Stimulated activated CD4-positive, alpha-beta T cell treated with anti-CD3 and anti-CD28 coated beads, Interleukin-12 subunit alpha, Interleukin-12 subunit beta, amount 100 ng/mL, for 4 hours (primary cell): ENCODE data around the gene IL9.
"Not testable (repeated sequence)": the region's sequence is repeated elsewhere in the genome, so short reads cannot be mapped to it uniquely, and the experiment has no call there.

Experiments used
- DNase-seq: peaks from one replicate; pipeline ENCODE4 v3.0.0-alpha.2; 2020

The IL9 gene

GRCh38 chr5:135866016-135866415 lies 29.6 kb downstream of the IL9 start:
- no peak for DNase-seq

DNA sequence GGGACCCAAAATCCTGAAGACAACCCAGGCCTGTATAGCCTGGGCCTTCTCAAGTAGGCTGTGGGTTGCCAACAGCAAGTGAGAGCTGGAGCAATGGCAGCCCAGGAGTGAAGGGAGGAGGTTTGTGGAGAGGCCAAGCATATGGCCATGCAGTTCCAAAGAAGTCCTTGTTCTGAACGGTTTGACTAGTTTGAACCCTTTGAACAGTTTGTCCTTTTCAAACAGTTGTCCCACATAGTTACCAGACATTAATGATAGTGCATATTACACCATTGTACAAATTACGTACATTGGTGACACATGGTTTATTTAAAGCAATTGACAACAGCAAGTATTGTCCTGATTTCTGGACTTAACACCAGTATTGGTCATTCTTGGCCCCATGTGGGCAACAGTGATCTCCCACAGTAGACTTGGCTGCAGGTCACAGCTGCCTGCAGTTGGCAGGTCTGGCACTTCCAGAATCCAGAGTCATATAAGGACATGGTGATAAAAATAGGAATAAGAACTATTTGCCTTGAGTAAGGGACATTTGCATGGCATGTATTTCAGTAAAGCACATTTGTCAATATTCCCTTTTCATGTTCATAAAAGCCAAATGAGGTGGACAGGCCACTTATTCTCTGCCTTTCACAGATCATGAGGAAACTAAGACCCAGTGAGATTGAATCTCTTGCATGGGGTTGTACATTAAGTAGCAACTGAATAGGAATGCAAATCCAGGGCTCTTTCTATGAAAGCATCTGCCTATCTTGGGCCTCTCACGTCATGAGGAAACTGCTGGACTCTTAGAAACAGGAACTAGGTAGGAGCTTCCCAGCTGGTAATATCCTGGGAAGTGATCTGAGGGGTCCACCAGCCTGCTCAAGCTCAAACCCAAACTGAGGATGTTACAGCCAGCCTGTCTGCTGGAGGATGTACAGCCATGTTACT lies 30.9 kb downstream of the IL9 start:
- DNase-seq = no peak

- DNase-seq = no peak
Measured at GRCh38 chr5:135862744-135863143, 32.9 kb downstream of the IL9 start.

- no peak for DNase-seq
Measured at GRCh38 chr5:135862086-135862485, 33.6 kb downstream of the IL9 start.

- DNase-seq = no peak
Measured at GRCh38 chr5:135861641-135862040, 34.0 kb downstream of the IL9 start.

GRCh38 chr5:135859641-135860040 lies 36.0 kb downstream of the IL9 start:
- DNase-seq = no peak

DNA sequence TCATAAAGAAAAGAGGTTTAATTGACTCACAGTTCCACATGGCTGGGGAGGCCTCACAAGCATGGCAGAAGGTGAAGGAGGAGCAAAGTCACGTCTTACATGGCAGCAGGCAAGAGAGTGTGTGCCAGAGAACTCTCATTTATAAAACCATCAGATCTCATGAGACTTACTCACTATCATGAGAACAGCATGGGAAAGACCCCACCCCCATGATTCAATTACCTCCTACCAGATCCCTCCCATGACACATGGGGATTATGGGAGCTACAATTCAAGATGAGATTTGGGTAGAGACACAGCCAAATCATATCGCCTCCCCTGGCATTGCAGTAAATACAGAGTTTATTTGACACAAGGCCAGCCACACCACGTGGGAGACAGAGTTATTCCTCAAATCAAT lies 36.5 kb downstream of the IL9 start:
- not testable (repeated sequence) for DNase-seq

GRCh38 chr5:135857630-135858311 lies 37.9 kb downstream of the IL9 start:
- DNase-seq = no peak

DNA sequence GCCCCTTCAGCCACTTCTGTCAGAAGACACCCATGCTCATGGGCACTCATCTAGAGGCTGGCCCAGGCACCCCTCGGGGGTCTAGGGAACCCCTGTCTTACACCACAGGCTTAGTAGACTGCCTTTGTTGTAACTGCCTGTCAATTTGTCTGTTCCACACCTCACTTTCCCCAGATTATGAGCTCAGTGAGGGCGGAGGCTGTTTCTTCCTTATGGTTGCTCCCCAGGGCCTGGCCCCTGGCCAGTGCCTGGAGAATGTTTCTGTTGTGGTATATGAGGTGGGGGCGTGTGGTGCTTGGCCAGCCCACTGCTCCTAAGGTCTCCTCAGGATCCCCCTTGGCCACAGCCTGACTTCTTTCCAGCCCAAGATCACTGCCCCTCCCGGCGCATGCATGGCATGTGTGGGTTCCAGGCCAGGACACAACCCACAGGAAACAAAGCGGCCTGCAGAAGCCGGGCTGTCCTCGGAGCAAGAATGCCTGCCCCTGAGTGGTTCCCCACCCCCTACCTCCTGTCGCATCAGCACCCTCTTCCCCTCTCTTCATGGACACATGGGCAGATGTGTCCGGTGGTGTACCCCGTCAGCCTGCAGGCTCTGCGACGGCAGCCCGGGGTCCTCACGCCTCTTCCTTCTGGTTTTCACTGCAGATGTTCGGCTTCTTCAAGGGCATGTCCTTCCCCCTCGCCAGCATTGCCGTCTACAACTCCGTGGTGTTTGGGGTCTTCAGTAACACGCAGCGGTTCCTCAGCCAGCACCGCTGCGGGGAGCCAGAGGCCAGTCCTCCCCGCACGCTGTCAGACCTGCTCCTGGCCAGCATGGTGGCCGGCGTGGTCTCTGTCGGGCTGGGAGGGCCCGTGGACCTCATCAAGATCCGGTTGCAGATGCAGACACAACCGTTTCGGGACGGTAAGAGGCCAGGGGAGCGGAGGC lies 43.5 kb downstream of the IL9 start:
- DNase-seq = no peak

DNA sequence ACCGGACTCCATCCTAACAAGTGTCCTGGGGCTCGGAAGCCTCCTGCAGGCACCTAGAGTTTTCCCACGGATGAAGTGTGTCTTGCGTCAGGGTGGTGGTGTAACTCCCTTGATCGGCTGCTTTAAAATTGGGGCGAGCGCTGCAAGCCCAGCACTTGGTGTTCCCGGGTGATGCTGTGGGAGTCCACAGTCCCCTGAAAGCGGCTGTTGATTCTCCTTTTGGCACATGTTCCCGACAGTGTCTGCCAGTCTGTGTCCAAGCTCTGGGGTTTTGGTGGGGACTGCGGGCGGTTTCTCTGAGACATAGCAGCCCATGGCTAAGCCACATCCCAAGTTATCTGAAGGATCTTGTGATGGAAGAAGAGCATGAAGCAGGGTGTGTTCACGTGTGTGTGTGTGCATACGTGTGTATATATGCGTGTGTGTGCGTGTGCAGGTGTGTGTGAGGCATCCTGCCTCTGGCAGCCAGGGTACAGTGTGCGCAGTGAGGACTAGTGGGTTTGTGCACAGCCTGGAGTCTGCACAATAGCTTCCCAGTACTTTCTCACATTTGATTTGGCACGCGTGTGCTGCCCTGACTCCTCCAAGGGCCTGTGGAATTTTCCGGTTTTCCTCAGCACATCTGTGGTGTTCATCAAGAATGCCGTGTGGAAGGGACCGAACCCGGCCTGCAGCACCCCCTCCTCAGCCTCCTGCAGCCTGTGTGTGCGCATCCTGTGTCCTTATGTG lies 44.3 kb downstream of the IL9 start:
- DNase-seq = no peak

DNA sequence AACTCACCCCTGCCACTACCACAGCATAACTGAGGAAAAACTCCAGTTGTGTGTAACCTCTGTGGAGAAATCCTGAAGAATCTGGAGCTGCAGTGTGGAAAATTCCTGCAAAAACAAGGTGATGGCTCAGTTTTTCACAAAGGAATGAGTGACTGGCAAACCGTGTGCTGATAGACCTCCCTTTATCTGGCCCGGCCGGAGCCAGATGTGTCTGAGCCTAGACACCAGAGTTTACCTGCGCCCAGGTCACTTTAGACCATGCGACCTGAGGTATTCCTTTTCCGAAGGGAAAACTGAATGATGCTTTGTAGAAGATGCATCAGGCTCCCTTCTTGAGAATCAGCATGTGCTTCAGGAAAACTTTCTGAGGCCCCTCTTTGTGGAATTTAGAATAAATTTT lies 45.0 kb downstream of the IL9 start:
- no peak for DNase-seq

- no peak for DNase-seq
Measured at GRCh38 chr5:135850231-135850630, 45.4 kb downstream of the IL9 start.

DNA sequence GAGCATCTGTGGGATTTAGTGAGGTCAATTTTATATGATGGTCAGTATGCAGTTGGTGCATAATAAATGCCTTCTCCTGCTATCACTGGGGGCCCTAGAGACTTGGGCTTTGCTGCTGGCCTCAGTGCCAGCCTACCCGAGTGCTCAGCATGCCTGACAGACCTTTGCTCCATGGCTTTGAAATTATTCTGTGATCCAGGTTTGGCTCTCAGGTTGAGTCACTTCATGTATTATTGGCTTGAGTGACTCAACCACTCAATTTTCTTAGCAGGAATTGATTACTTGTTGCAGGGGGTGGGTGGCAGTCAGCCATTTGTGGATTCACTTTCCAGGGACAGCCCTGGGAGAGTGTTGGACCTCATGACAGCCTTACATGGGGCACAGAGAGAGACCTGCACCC lies 47.7 kb downstream of the IL9 start:
- DNase-seq = no peak

- DNase-seq = no peak
Measured at GRCh38 chr5:135846311-135846710, 49.3 kb downstream of the IL9 start.

GRCh38 chr5:135843571-135844337 lies 51.9 kb downstream of the IL9 start:
- no peak for DNase-seq

DNA sequence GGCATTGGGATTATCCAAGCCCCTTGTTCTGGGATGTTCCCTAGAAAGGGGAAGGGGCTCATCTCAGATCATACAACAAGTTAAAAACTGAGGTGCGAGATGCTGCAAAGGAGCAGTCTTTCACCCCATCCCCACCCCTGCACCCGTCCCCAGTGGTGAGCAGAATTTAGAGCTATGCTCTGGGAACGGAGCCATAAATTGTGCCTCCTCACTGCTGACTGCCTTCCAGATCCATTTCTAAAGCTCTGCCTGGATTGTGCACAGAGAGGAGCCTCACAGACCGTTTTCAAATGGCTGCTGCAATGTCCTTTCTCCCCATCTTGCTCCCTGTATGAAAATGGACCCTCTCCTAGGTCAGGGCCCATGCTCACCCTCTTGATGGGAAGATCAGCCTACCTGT lies 52.9 kb downstream of the IL9 start:
- DNase-seq = no peak
